ENCODE measurements around the gene DEXI. TPM values are rescaled to one million over a fixed set of nuclear protein-coding genes. Genes with fewer than 3 reads are reported as not detected.

DEXI gene
- total and polyA plus RNA-seq, 2 of the 13 experiments (the other 11 are each of a cell fraction or from before 2014, with no cell fraction given): 51.5 to 70.4 TPM

- DNase-seq (ENCODE audit: low spot score): no peak
- Histone ChIP-seq H3K27ac (ENCODE audit: extremely low read length, insufficient read depth, low read length) (no peak overlapping the region), H3K79me2 (ENCODE audit: insufficient read depth, low read length) (no peaks in the 10 kb centered on the region), H2AFZ (ENCODE audit: low read length) (no peak overlapping the region), H3K36me3 (replicated peaks in 1 of 2; ENCODE audit: control insufficient read depth in 1 of 2, insufficient read depth in 2 of 2, low read length in 2 of 2) (no peaks in the 10 kb centered on the region), H3K27me3 (ENCODE audit: control insufficient read depth in 1 of 2, insufficient read depth in 2 of 2, low read length in 2 of 2) (peaks cover 0 to 15% of the 10 kb centered on the region in 2 experiments; a peak in 2 of 5 replicates), H3K4me2 (ENCODE audit: low read depth, low read length) (no peak overlapping the region), H3K4me3 (replicated peaks in 1 of 3; ENCODE audit: insufficient read depth in 1 of 3, low read depth in 2 of 3, low read length in 3 of 3) (no peak overlapping the region), H4K20me1 (ENCODE audit: insufficient read depth, low read length) (no peaks in the 10 kb centered on the region), H3K9ac (ENCODE audit: insufficient read depth, low read depth, low read length) (no peak overlapping the region), H3K9me3 (ENCODE audit: low read length) (no peaks in the 10 kb centered on the region), H3K4me1 (ENCODE audit: insufficient read depth, low read length) (no peaks in the 10 kb centered on the region)
- ATAC-seq: no peak
- POLR2A ChIA-PET: no interaction called here
- CTCF ChIA-PET (ENCODE audit: low intra/inter-chr PET ratio, low total read pairs): no interaction called here
- no peak for FAIRE-seq
- no TSS peak for BruUV-seq (replicated peaks)
- intact Hi-C loops (cut with micrococcal nuclease; ENCODE audit: unreplicated experiment): no loop called here
- WGBS (ENCODE audit: low lambda C conversion rate): 15% methylated on average over 6 of the region's 6 CpGs
- in situ Hi-C loops (cut with HindIII; ENCODE audit: extremely low pct_ligation_motif_present, low pct_unique_long_range_greater_than_20kb): no loop called here
- TF ChIP-seq ZNF788 (CRISPR knock-in tag; IDR thresholded peaks at IDR 0.05; ENCODE audit: borderline replicate concordance) (no peak), CEBPG (CRISPR knock-in tag; IDR thresholded peaks at IDR 0.05) (no peak), ZNF275 (CRISPR knock-in tag; IDR thresholded peaks at IDR 0.05; ENCODE audit: borderline replicate concordance) (no peak), ZBTB33 (CRISPR knock-in tag; IDR thresholded peaks at IDR 0.05) (no peak), ZNF652 (CRISPR knock-in tag; IDR thresholded peaks at IDR 0.05; ENCODE audit: borderline replicate concordance, low read depth) (no peak)
Observed at GRCh38 chr16:10885246-10885645, 57.0 kb downstream of the DEXI start.

- BruUV-seq (replicated peaks): no TSS peak
- FAIRE-seq: no peak
- Histone ChIP-seq H3K9ac (ENCODE audit: insufficient read depth, low read depth, low read length) (no peak overlapping the region), H4K20me1 (ENCODE audit: insufficient read depth, low read length) (no peaks in the 10 kb centered on the region), H3K27ac (ENCODE audit: extremely low read length, insufficient read depth, low read length) (no peak overlapping the region), H3K4me2 (ENCODE audit: low read depth, low read length) (no peak overlapping the region), H3K79me2 (ENCODE audit: insufficient read depth, low read length) (no peaks in the 10 kb centered on the region), H2AFZ (ENCODE audit: low read length) (no peak overlapping the region), H3K4me1 (ENCODE audit: insufficient read depth, low read length) (no peaks in the 10 kb centered on the region), H3K9me3 (ENCODE audit: low read length) (no peaks in the 10 kb centered on the region), H3K36me3 (replicated peaks in 1 of 2; ENCODE audit: control insufficient read depth in 1 of 2, insufficient read depth in 2 of 2, low read length in 2 of 2) (no peaks in the 10 kb centered on the region), H3K27me3 (ENCODE audit: control insufficient read depth in 1 of 2, insufficient read depth in 2 of 2, low read length in 2 of 2) (peaks cover 6 to 23% of the 10 kb centered on the region in 2 experiments; a peak in 4 of 5 replicates), H3K4me3 (replicated peaks in 1 of 3; ENCODE audit: insufficient read depth in 1 of 3, low read depth in 2 of 3, low read length in 3 of 3) (no peak overlapping the region)
- intact Hi-C loops (cut with micrococcal nuclease; ENCODE audit: unreplicated experiment): no loop called here
- ATAC-seq: no peak
- WGBS (ENCODE audit: low lambda C conversion rate): 44% methylated on average over 7 of the region's 7 CpGs
- in situ Hi-C loops (cut with HindIII; ENCODE audit: extremely low pct_ligation_motif_present, low pct_unique_long_range_greater_than_20kb): no loop called here
- POLR2A ChIA-PET: no interaction called here
- no peak for DNase-seq (ENCODE audit: low spot score)
- CTCF ChIA-PET (ENCODE audit: low intra/inter-chr PET ratio, low total read pairs): no interaction called here
- no peak for TF ChIP-seq NKX3-1 (CRISPR knock-in tag; IDR thresholded peaks at IDR 0.05)
- TF ChIP-seq ZNF615 (CRISPR knock-in tag; IDR thresholded peaks at IDR 0.05; ENCODE audit: borderline replicate concordance): no peak
- no peak for TF ChIP-seq ZNF766 (CRISPR knock-in tag; IDR thresholded peaks at IDR 0.05; ENCODE audit: borderline replicate concordance)
- TF ChIP-seq ZNF629 (CRISPR knock-in tag; conservative IDR thresholded peaks at IDR 0.05): no peak
- TF ChIP-seq HNF1A (IDR thresholded peaks at IDR 0.05; ENCODE audit: low read depth): no peak
- no peak for TF ChIP-seq HNF1A (CRISPR knock-in tag; IDR thresholded peaks at IDR 0.05; ENCODE audit: borderline replicate concordance)
- no peak for TF ChIP-seq GTF3A (CRISPR knock-in tag; conservative IDR thresholded peaks at IDR 0.05)
- TF ChIP-seq SAFB2 (CRISPR knock-in tag; IDR thresholded peaks at IDR 0.05; ENCODE audit: borderline replicate concordance, low read depth): no peak
Observed at GRCh38 chr16:10883004-10883403, 59.3 kb downstream of the DEXI start.
